Fibroblast of the aortic adventitia (primary cell): Measurements from ENCODE around the gene YWHAG. TPM values are rescaled to one million over a fixed set of nuclear protein-coding genes. Genes with fewer than 3 reads are reported as not detected.
"Not testable (repeated sequence)": the region's sequence is repeated elsewhere in the genome, so short reads cannot be mapped to it uniquely, and the experiment has no call there.

Experiments used
- DNase-seq: peaks from one replicate; pipeline ENCODE4 v3.0.0-alpha.2; 2010; ENCODE audit warnings: low read depth
- H3K4me3 ChIP-seq: 2 replicates; pipeline ENCODE4 v1.5.1; 2011; ENCODE audit warnings: low read depth, mild to moderate bottlenecking, control low read depth, low read length, moderate library complexity
- CTCF ChIP-seq: IDR thresholded peaks from 2 replicates; pipeline ENCODE4 v1.5.1; 2011; ENCODE audit warnings: mild to moderate bottlenecking, low read length, control low read depth, inconsistent platforms; ENCODE audit not compliant: insufficient read depth
- total RNA-seq: library from RNA; depleted of rRNA; stranded (reverse); fragments of >200 nt; gene quantifications from 2 replicates; pipeline ENCODE4 v1.2.3, GENCODE V29; 2012; ENCODE audit warnings: low replicate concordance

Gene YWHAG
- total RNA-seq = 112 and 115 TPM in 2 replicates

- H3K4me3 ChIP-seq = peak within 1 kb of the TSS; percentile 88
- TF ChIP-seq CTCF = no peak
- DNase-seq = peak; percentile 88
Measured at GRCh38 chr7:76358481-76359110, at the start of gene YWHAG. YWHAG (minus strand) TSS chr7:76358991; CDS start chr7:76358808, 183 bp downstream.

GRCh38 chr7:76408121-76408560 lies 49.4 kb upstream of the YWHAG start:
- TF ChIP-seq CTCF = no peak
- no peak for DNase-seq
- no peak overlapping the region for H3K4me3 ChIP-seq

GRCh38 chr7:76407718-76408117 lies 48.9 kb upstream of the YWHAG start:
- no peak overlapping the region for H3K4me3 ChIP-seq
- TF ChIP-seq CTCF = no peak
- no peak for DNase-seq

GRCh38 chr7:76405738-76406137 lies 46.9 kb upstream of the YWHAG start:
- no peak for DNase-seq
- H3K4me3 ChIP-seq = no peak overlapping the region
- no peak for TF ChIP-seq CTCF

- DNase-seq = no peak
- no peak for TF ChIP-seq CTCF
- H3K4me3 ChIP-seq = no peak overlapping the region
Measured at GRCh38 chr7:76403780-76404494, 45.1 kb upstream of the YWHAG start.

- not testable (repeated sequence) for H3K4me3 ChIP-seq, DNase-seq
Measured at GRCh38 chr7:76403097-76403496, 44.3 kb upstream of the YWHAG start.

GRCh38 chr7:76400248-76400647 lies 41.5 kb upstream of the YWHAG start:
- DNase-seq = no peak
- no peak for TF ChIP-seq CTCF
- H3K4me3 ChIP-seq = no peak overlapping the region
